Iris pigment epithelial cell (primary cell): Measurements from ENCODE around the gene ADGRF3.
A peak's percentile ranks its signal among the peaks of the same experiment; 100 is the strongest.
"Not testable (repeated sequence)": the region's sequence is repeated elsewhere in the genome, so short reads cannot be mapped to it uniquely, and the experiment has no call there.

Source experiments
- DNase-seq: peaks from one replicate; pipeline ENCODE4 v3.0.0-alpha.2; 2011; ENCODE audit warnings: low read depth

The ADGRF3 gene

DNA sequence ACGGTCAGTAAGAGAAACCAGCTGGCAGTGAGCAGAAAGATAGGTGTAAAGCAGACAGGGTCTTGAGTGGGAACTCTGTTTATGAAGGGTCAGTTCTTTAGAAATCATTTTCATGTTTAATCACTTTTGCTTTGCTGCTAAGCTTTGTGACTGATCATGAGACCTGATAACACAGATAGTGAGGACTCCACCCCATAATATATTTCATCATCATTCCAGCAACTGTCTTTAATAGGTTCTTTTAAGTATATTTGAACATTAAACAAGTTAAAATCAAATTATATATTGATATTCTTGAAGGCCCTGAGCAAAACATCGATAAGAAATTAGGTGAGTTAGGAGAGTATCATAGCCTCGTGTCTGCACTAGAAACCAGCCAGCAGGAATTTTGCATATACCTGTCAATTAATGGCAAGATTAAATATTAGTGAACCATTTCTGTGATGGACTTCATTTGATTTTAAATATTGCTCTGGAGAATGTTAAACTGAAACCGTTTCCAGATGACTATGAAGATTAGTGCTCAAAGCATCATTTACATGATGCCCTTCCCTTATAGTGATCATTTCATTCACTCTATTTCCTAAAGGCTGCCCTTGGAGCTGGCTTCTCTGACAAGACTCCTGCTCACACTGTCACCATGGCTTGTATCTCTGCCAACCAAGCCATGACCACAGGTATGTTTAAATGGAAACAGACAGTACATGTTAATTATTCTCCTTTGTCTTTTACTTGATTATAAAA, 69.9 kb downstream of the ADGRF3 start:
- no peak for DNase-seq

DNA sequence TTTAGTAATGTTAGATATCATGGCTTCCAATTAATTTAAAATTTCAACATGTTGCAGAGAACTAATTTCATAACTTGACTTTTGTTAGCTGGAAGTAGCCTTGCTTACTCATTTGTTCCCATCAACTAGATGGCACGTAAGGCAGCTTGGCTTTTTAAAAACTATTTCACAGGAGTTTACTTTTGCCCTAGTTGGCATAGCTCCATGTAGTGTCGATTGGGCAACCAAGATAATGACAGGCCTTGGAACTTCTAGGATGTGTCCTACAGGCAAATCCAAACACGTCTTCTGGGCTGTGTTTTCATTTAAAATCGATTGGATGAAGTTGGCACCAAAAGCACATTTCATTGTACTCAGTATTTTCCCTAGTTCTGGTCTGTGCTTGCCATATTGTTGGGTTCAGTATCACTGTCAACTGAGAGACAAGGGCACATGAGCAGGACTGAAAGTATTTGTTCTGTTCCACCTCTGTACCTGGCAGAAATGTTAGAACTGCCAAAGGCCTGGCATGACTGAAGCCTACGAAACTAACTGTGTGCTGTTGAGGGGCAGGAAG, 72.5 kb downstream of the ADGRF3 start:
- peak; percentile 96 for DNase-seq

DNA sequence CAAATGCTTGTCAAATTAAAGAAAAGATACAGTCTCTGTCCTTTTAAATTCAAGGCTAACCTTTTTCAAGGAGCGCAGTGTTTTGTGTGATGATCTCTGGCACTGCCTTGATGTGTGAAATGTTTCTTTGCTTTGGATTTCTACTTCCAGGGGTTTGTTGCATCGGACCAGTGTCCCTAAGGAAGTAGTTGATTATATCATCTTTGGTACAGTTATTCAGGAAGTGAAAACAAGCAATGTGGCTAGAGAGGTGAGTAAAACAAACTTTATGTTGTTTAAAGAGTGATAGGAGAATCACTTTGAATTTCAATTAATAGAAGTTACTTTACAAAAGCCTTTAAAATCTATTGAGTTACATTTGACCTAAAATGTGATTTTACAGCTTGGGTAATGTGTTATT, 73.1 kb downstream of the ADGRF3 start:
- no peak for DNase-seq

DNA sequence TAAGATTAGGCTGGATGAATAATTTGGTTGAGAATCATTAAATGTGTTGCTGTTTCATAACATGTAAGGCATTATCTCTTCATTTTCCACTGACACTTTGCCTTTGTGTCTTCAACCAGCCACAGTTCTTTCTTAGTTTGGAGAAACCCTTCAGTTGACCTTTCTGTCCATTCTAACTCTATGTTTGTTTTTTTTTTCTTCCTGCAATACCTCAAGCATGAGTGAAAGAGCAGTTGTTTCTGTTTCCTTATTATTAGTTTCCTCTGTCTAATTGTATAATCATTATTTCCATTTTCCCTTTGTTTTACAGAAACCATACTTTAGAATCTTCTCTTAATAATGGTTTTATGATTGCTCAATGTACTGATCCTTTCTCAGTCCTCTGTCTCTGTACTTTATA, 76.2 kb downstream of the ADGRF3 start:
- peak; percentile 8 for DNase-seq

DNA sequence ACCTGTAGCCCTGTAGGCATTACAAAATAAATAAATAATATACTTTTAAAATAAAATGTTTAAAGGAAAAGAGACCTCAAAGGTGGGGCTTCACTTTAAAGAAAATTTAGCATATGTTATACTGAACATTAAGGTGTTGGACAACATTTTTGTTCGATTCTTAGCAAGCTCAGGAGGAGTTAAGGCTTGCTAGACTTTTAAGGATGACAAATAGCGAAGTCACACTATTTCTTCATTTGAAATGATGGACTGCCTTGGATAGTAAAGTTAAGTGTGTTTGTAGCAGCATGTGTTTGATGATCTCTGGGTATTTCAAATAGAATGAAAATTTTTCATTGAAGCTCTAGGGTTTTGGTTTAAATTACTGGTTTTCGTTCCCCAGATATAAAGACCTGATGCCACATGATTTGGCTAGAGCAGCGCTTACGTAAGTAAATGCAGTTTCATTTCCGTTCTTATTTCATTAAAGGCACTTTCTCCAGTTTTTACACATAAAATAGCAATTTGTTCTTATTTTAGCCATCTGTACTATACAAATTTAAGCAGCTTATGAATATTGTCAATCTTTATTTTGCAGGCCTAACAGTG, 76.9 kb downstream of the ADGRF3 start:
- DNase-seq: no peak

DNA sequence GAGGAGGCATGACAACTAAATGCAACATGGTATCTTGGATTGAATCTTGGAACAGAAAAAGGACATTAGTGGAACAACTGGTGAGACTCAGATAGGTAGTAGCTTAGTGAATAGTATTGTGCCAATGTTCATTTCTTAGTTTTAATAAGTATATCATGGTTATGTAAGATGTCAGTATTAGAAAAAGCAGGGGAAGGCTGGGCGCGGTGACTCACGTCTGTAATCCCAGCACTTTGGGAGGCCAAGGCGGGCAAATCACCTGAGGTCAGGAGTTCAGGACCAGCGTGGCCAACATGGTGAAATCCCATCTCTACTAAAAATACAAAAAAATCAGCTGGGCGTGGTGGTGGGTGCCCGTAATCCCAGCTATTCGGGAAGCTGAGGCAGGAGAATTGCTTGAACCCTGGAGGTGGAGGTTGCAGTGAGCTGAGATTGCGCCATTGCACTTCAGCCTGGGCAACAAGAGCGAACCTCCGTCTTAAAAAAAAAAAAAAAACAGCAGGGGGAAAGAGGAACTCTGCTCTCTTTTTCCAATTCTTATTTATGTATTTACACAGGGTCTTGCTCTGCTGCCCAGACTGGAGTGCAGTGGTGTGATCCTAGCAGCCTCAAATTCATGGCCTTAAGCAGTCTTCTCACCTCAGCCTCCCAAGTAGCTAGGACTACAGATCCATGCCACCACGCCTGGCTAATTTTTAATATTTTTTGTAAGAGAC, 77.8 kb downstream of the ADGRF3 start:
- DNase-seq: not testable (repeated sequence)

DNA sequence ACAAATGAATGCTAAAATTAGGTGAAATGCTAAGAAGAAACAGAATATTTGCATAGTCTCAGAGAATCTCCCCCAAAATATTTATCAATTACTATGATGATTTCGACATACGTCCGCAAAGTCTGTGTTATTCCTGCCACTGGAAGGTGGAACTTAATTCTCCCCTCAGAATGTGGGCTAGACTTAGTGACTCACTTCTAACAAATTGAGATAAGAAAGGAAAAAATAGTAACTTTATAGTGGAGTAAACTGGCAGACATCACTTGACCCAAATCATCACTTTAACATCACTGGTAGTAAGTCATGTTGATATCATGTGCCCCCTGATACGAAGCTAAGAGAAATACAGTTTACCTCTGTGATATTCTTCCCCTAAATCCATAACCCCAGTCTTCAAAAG, 78.4 kb downstream of the ADGRF3 start:
- DNase-seq: peak; percentile 88

DNA sequence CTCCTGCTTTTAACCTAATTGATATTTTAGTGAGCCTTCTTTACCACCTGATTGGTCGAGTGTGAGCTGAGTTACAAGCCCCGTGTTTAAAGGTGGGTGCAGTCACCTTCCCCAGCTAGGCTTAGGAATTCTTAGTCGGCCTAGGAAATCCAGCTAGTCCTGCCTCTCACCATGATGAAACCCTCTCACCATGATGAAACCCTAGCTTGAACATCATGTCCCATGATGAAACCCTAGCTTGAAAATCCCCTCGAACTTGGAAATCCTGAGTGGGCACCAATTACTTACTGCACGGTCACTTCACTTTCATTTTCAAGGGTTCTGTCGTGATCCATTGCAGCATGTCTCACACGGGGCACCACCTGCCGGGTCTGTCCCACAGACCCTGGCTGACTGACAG, 87.8 kb downstream of the ADGRF3 start:
- not testable (repeated sequence) for DNase-seq
